Measurements from ENCODE around the gene ZCCHC8. TPM values are rescaled to one million over a fixed set of nuclear protein-coding genes. Genes with fewer than 3 reads are reported as not detected.
A peak's percentile ranks its signal among the peaks of the same experiment; 100 is the strongest.
"Not testable (repeated sequence)": the region's sequence is repeated elsewhere in the genome, so short reads cannot be mapped to it uniquely, and the experiment has no call there.

Gene ZCCHC8
- polyA plus RNA-seq, 3 donors from 2014 or later: 2.4 to 13.2 (median 5.6) TPM

DNA sequence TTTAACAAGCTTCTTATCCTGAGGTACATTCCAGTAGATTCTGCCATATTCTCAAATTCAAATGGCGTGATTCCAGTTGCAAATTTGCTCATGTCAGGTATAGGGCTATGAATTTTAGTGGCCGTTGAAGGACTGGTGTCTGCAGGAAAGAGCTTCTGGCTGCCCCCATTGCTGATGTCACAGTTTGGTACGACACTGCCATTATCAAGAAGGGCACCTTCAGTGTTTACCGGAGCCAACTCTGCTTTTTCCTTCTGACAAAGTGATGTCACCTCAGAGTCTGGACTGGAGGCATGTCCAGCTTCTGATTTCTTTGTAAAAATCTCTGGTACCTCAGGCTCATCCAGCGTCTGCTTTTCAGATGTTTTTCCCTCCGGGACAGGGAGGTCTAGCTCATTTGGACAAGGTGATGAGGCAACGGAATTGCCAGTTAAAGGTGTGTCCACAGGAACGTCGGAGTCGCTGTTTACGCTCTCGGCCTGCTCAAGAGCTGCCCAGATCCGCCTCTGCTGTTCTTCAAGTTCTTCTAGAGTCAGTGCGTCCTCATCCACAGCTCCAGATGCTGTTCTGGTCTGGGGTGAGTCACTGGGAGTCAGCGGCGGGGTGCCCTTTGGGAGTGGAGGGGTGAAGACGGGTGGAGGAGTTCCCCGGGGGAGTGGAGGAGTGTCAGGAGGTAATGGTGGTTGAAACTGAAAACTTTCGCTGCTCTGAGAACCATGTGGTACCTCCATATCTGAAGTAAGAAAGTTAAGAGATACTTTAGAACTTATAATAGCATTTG lies 27.0 kb downstream of the ZCCHC8 start:
- Mint-ChIP-seq H3K27ac (peak overlapping the region in 1 of 6 donors; percentile 46), H3K36me3 (peaks cover 25 to 45% (median 35%) of the 10 kb centered on the region in 3 donors), H3K4me1 (peaks cover 8 to 12% of the 10 kb centered on the region in 2 donors), H3K9me3 (no peaks in the 10 kb centered on the region), H3K27me3 (ENCODE audit: low read depth in 3 of 3) (peaks cover 0 to 5% (median 3%) of the 10 kb centered on the region in 3 donors), H3K4me3 (no peak overlapping the region)
- DNase-seq: no peak

DNA sequence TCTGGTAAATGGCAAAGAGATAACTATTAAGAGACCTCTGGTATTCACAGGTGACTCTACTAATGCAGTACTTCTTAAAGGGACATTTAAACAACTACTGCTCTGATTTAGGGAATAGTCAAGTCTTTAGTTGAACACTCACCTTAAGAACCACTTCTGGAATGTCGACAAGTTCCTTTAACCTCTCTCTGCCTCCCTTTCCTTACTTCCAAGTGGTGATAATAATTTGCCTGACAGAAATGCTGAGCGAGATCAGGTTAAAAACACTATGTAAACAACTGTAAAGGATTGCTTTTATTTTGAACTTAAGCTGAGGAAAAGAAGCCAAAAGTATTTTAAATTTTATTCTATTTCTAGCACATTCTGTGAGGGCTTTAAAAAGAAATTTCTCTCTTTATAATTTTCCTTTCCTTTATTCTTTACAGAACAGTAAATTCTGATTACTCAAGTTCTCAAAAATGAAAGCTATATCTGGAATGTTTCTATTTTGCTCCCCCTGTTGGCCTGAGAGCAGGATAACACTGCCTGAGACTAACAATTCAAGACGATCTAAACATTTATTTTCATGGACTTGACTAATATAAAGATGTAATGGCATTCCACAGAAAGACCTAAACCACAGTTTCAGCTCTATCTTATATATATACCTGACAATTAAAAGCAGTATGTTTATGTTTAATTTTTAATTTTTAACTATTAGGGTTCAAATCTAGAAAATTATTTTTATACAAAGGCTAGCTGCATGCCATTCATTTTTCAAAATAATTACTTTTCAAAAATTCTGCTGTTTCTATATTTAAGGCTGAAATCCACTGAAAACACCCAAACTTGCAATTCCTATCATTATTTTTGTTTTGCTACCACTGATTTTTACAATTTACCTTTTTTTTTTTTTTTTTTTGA lies 29.2 kb downstream of the ZCCHC8 start:
- Mint-ChIP-seq H3K27ac (peak overlapping the region; percentile 10 to 55 (median 42)), H3K4me3 (peak overlapping the region in 1 of 5 donors; percentile 10), H3K36me3 (peaks cover 14 to 28% (median 22%) of the 10 kb centered on the region in 3 donors), H3K27me3 (ENCODE audit: low read depth in 3 of 3) (peaks cover 0 to 4% (median 3%) of the 10 kb centered on the region in 3 donors), H3K4me1 (peaks cover 8 to 12% of the 10 kb centered on the region in 2 donors), H3K9me3 (no peaks in the 10 kb centered on the region)
- peak; percentile 38 to 58 (median 53) for DNase-seq

DNA sequence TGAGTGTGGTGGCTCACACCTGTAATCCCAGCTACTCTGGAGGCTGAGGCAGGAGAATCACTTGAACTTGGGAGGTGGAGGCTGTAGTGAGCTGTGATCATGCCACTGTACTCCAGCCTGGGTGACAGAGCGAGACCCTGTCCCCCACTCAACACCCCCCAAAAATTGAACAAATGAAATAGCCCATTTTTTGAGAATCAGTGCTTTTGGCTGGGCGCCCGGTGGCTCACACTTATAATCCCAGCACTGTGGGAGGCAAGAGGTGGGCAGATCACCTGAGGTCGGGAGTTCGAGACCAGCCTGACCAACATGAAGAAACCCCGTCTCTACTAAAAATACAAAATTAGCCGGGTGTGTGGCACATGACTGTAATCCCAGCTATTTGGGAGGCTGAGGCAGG lies 30.2 kb downstream of the ZCCHC8 start:
- not testable (repeated sequence) for DNase-seq; H3K9me3 Mint-ChIP-seq; H3K27me3 Mint-ChIP-seq (ENCODE audit: low read depth in 3 of 3); H3K4me3 Mint-ChIP-seq; H3K27ac Mint-ChIP-seq
- Mint-ChIP-seq H3K36me3 (peaks cover 4 to 18% (median 12%) of the 10 kb centered on the region in 3 donors), H3K4me1 (peaks cover 8 to 12% of the 10 kb centered on the region in 2 donors)

DNA sequence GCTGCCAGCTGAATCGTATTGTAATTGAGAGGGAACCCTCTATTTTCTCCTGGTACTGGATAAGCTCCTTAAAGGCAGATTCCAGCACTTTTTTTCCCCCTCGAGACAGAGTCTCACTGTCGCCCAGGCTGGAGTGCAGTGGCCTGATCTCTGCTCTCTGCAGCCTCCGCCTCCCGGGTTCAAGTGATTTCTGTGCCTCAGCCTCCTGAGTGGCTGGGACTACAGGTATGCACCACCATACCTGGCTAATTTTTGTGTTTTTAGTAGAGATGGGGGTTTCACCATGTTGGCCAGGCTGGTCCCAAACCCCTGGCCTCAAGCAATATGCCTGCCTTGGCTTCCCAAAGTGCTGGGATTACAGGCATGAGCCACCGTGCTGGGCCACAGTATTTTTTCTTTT lies 30.9 kb downstream of the ZCCHC8 start:
- Mint-ChIP-seq H3K4me1 (peaks cover 8 to 12% of the 10 kb centered on the region in 2 donors), H3K36me3 (peaks cover 0 to 13% (median 7%) of the 10 kb centered on the region in 3 donors), H3K27ac (peak overlapping the region in 1 of 6 donors; percentile 28)
- not testable (repeated sequence) for H3K4me3 Mint-ChIP-seq; H3K9me3 Mint-ChIP-seq; H3K27me3 Mint-ChIP-seq (ENCODE audit: low read depth in 3 of 3); DNase-seq

DNA sequence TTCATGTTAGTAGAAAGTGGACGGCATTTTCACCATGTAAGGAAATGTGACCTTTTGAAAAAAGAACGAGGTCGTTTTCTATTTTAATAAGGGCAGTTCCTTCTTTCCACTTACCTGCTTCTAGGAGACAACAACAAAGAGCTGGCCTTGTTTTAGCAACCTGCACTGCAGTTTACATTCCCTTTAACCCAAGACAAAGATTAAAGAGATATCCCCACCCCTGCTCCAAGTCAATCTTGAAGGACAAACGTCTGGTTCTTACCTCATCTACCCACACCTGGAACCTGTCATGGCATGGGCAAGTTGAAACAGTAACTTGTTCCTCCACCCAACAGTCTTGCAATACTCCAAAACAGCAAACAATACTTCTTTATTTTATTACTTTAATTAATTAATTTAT lies 32.7 kb downstream of the ZCCHC8 start:
- Mint-ChIP-seq H3K27me3 (ENCODE audit: low read depth in 3 of 3) (peaks cover 0 to 1% (median 0%) of the 10 kb centered on the region in 3 donors), H3K36me3 (peaks cover 0 to 1% (median under 1%) of the 10 kb centered on the region in 3 donors), H3K4me1 (peaks cover 8 to 12% of the 10 kb centered on the region in 2 donors), H3K9me3 (no peaks in the 10 kb centered on the region), H3K4me3 (no peak overlapping the region), H3K27ac (no peak overlapping the region)
- DNase-seq: no peak

DNA sequence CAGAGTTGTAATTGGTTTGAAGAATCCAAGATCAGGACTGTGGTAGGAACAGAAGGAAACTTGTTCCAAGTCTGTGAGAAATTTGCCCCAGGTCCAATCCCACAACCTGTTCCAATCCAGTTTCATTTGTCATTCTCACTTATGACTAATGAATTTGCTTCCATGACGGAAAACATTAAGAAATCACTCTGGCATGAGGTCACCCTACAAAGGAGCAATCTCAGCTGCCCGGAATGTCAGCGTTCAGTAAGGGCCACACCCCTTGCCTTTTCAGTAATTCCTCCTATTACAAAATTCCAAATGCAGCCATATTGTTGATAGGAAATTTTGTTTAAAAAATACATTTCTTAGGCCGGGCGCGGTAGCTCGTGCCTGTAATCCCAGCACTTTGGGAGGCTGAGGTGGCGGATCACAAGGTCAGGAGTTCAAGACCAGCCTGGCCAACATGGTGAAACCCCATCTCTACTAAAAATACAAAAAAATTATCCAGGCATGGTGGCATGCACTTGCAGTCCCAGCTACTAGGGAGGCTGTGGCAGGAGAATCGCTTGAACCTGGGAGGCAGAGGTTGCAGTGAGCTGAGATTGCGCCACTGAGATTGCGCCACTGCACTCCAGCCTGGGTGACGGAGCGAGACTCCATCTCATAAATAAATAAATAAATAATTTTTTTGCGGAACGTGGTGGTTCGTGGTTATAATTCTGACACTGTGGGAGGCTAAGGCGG lies 36.3 kb downstream of the ZCCHC8 start:
- H3K4me3 Mint-ChIP-seq; H3K4me1 Mint-ChIP-seq; H3K9me3 Mint-ChIP-seq; H3K36me3 Mint-ChIP-seq; H3K27me3 Mint-ChIP-seq (ENCODE audit: low read depth in 3 of 3); DNase-seq: not testable (repeated sequence)
- peak overlapping the region in 1 of 6 donors; percentile 50 for H3K27ac Mint-ChIP-seq

DNA sequence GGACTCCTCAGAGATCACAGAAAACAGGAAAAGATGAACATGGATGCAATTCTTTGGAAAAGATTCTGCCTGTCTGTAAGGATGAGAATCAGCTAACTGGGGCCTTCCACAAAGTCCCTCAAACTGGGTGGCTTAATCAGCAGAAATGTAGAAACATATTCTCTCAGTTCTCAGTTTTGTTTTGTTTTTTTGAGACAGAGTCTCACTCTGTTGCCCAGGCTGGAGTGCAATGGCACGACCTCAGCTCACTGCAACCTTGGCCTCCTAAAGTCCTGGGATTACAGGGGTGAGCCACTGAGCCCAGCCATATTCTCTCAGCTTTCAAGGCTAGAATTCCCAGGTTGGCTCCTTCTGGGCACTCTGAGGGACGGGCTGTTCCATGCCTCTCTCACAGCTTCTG lies 40.1 kb downstream of the ZCCHC8 start:
- Mint-ChIP-seq H3K4me3 (no peak overlapping the region), H3K36me3 (no peaks in the 10 kb centered on the region), H3K9me3 (no peaks in the 10 kb centered on the region), H3K27me3 (ENCODE audit: low read depth in 3 of 3) (peaks cover 0 to 1% (median 0%) of the 10 kb centered on the region in 3 donors), H3K4me1 (peaks cover 1 to 4% of the 10 kb centered on the region in 2 donors), H3K27ac (peak overlapping the region in 1 of 6 donors; percentile 77)
- DNase-seq: no peak

DNA sequence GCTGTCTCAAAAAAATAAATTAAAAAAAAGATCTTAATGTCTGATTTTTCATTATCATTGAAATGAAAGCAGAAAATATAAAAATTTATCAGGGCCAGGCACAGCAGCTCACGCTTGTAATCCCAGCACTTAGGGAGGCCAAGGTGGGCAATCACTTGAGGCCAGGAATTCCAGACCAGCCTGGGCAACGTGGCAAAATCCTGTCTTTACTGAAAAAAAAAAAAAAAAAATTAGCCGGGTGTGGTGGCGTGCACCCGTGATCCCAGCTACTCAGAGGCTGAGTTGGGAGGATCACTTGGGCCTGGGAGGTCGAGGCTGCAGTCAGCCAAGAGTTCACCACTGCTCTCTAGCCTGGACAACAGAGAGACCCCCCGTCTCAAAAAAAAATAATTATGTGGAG lies 40.7 kb downstream of the ZCCHC8 start:
- no peak overlapping the region for H3K4me3 Mint-ChIP-seq
- H3K4me1 Mint-ChIP-seq: peaks cover 1 to 4% of the 10 kb centered on the region in 2 donors
- no peak for DNase-seq
- H3K27ac Mint-ChIP-seq: no peak overlapping the region
- H3K36me3 Mint-ChIP-seq: no peaks in the 10 kb centered on the region
- H3K27me3 Mint-ChIP-seq (ENCODE audit: low read depth in 3 of 3): peaks cover 0 to 1% (median 0%) of the 10 kb centered on the region in 3 donors
- H3K9me3 Mint-ChIP-seq: no peaks in the 10 kb centered on the region

DNA sequence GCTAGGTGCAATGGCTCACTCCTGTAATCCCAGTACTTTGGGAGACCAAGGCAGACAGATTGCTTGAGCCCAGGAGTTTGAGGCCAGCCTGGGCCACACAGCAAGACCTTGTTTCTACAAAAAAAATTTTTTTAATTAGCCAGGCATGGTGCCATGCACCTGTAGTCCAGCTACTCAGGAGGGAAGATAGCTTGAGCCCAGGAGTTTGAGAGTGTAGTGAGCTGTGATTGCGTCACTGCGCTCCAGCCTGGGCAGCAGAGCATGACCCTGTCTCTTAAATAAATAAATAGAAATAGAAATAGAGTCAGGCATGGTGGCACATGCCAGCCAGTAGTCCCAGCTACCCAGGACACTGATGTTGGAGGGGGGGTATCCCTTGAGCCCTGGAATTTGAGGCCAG lies 41.5 kb downstream of the ZCCHC8 start:
- Mint-ChIP-seq H3K4me3 (no peak overlapping the region), H3K4me1 (peaks cover 2 to 6% of the 10 kb centered on the region in 2 donors), H3K27ac (no peak overlapping the region), H3K27me3 (ENCODE audit: low read depth in 3 of 3) (peaks cover 0 to 1% (median 0%) of the 10 kb centered on the region in 3 donors), H3K36me3 (no peaks in the 10 kb centered on the region), H3K9me3 (no peaks in the 10 kb centered on the region)
- no peak for DNase-seq

DNA sequence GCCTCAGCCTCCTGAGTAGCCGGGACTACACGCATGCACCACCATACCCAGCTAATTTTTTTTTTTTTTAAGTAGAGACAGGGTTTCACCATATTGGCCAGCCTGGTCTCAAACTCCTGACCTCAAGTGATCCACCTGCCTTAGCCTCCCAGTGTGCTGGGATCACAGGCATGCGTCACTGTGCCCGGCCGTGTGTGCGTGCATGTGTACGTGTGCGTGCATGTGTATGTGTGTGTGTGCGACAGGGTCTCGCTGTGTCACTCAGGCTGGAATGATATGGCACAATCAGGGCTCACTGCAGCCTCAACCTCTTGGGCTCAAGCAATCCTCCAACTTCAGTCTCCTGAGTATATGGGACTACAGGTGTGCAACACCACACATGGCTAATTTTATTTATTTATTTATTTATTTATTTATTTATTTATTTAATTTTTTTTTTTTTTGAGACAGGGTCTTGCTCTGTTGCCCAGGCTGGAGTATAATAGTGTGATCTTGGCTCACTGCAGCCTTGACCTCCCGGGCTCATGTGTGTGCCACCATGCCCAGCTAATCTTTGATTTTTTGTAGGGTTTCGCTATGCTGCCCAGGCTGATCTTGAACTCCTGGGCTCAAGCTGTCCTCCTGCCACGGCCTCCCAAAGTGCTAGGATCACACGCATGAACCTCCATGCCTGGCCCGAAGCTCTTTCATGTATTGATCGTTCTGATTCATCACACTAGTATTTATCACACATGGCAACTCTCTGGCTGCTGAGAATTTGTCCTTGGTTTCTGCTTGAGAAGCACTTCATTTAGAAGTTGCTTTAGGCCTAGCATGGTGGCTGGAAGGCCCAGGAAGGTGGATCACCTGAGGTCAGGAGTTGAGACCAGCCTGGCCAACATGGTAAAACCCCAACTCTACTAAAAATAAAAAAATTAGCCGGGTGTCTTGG lies 42.4 kb downstream of the ZCCHC8 start:
- no peaks in the 10 kb centered on the region for H3K36me3 Mint-ChIP-seq
- H3K27ac Mint-ChIP-seq: peak overlapping the region in 4 of 6 donors; percentile 44 to 74 (median 64)
- peaks cover 1 to 4% (median 2%) of the 10 kb centered on the region in 3 donors for H3K27me3 Mint-ChIP-seq (ENCODE audit: low read depth in 3 of 3)
- no peaks in the 10 kb centered on the region for H3K9me3 Mint-ChIP-seq
- H3K4me3 Mint-ChIP-seq: no peak overlapping the region
- H3K4me1 Mint-ChIP-seq: peaks cover 10 to 14% of the 10 kb centered on the region in 2 donors
- DNase-seq: no peak

DNA sequence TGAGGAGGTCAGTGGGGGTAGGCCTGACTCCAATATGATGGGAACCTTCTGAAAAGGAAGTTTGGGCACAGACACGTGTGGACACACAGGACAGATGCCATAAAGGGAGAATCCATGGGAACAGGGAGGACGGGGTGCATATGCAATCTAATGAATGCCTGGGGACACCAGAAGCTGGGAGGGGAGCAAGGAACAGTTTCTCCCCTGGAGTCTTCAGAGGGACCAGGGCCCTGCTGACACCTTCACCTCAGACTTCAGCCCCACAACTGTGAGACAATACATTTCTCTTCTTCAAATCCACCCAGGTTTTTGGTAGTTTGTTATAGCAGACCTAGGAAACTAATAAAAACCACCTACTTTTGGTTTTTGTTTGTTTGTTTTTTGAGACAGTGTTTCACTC lies 43.1 kb downstream of the ZCCHC8 start:
- Mint-ChIP-seq H3K36me3 (no peaks in the 10 kb centered on the region), H3K4me1 (peaks cover 18 to 22% of the 10 kb centered on the region in 2 donors), H3K27me3 (ENCODE audit: low read depth in 3 of 3) (peaks cover 2 to 5% (median 4%) of the 10 kb centered on the region in 3 donors), H3K4me3 (no peak overlapping the region), H3K27ac (peak overlapping the region; percentile 21 to 71 (median 58)), H3K9me3 (no peaks in the 10 kb centered on the region)
- DNase-seq: no peak

DNA sequence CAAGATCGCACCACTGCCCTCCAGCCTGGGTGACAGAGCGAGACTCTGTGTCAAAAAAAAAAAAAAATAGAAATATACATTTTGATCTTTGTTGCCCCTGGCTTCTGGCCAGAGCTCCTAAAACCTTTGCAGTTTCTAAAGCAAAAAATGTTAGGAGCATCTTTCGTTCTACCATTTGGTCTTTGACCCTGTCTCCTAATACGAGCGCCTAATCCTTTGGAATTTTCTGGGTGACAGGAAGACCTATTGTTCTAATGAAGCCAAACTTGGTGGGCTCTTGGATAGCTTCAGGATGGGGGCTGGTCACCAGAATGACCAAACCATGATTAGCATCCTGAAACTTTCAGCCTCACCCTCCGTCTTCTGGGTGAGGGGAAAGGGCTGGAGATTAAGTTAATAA lies 46.0 kb downstream of the ZCCHC8 start:
- H3K9me3 Mint-ChIP-seq: no peaks in the 10 kb centered on the region
- H3K27me3 Mint-ChIP-seq (ENCODE audit: low read depth in 3 of 3): peaks cover 2 to 5% (median 4%) of the 10 kb centered on the region in 3 donors
- H3K4me3 Mint-ChIP-seq: no peak overlapping the region
- H3K27ac Mint-ChIP-seq: peak overlapping the region in 3 of 6 donors; percentile 16 to 40 (median 30)
- no peaks in the 10 kb centered on the region for H3K36me3 Mint-ChIP-seq
- no peak for DNase-seq
- peaks cover 18 to 27% of the 10 kb centered on the region in 2 donors for H3K4me1 Mint-ChIP-seq

All from immature natural killer cell (primary cell).